Left renal cortex interstitium (tissue), 4 donors: ENCODE data around the gene BCCIP. TPM values are rescaled to one million over a fixed set of nuclear protein-coding genes. Genes with fewer than 3 reads are reported as not detected.

Experiments
- DNase-seq, 4 donors: peaks; one replicate each; pipeline ENCODE4 v3.0.0-alpha.2; 2013; ENCODE audit warnings: low read depth in 4 of 4, low spot score in 2 of 4, missing footprints in 1 of 4
- polyA plus RNA-seq, 4 donors: library from polyadenylated mRNA; unstranded; fragments of 120-200 nt; gene quantifications; one replicate each; pipeline ENCODE4 v1.2.1, GENCODE V29; 2013; ENCODE audit not compliant: insufficient read length in 4 of 4

Gene BCCIP
- polyA plus RNA-seq, 4 donors, result 89.6 to 100.0 (median 92.4) TPM

DNA sequence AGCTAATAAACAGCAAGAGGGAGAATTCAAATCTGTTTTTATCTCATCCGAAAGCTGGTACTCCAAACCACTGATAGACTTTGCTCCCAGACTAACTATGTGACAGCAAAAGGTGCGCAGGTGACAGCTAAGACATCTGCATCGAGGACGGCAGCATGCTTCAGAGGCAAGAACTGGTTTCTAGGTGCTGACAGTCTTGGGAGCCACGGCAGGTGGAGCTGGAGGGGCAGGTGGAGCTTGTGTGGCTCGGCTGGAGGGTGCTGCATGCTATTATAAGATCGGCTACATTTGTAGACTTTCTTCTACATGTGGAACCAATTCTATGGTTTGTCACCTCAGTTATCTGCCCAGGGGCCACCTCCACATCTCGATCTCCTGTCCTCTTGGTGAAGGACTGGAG is 25.9 kb upstream of the BCCIP start:
- no peak for DNase-seq

GRCh38 chr10:125797994-125798662 is 25.2 kb upstream of the BCCIP start:
- DNase-seq, result no peak

DNA sequence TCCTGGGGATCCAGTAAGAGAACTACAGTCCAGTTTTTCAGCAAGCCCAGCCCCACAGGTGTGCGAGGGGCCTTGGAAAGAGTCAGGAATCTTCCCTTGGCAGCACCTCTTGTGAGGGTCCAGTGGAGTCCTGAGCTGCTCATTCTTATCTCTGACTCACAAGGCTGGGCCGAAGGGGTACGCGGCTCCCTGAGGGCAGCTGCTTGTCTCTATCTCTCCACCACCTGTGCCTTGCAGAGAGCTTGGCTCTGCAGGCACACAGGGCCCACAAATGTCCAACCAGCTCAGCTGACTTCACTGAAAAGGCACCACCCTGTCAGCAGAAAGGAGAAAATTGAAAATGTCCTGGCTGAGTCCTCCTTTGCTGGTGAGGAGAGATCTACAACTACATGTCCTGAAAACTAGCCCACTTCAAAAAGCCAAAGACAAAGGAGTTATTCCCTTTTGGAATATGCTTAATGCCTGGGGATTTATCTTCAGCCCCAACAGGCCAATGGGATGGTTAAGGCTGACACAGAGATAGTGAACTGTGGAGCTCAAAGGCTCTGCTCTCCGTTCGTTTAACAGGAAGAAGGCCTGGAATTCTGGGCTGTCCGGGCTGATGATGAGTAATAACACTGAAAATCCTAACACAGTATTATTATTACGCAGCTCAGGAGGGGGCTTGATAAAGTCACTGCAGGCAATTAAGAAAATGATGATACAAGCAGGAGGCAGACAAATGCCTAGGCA is 23.7 kb upstream of the BCCIP start:
- no peak for DNase-seq

DNA sequence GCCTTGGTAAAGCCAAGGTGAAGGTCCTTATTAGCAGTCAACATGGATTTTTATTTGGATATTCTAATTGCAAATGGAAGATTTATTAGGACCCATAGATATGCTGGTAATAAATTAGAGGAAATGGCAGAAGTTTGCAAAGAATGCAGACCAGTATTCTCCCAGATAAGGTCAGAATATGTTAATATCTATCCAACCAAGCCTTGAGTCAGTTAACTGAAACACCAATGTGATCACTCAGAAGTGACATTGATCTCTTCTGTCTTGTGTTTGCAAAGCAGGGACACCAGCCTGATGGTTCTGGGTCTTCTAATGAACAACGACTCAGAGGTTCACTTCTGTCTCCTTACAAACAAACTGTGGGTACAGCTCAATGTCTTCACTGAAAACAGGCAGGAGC is 21.8 kb upstream of the BCCIP start:
- DNase-seq, result no peak

- no peak for DNase-seq
Measured at GRCh38 chr10:125802131-125802530, 21.2 kb upstream of the BCCIP start.

DNA sequence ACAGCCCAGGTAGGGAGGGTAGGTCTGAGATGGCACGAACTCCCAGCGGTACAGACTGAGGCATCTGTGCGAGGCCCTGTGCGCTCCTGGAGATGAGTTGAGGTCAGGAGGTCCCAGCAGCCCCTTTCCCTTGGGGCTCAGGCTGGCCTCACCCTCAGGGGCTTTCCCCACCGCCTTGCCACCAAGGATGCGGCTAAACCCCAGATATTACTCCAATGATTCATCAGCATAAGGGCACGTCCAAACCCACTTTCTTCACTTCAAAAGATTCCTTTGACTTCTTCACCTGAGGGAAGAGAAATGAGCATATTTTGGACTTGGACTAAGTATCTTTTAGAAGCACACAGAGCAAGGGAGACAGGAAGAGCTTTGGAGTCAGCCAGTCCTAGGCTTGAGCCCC is 20.6 kb upstream of the BCCIP start:
- DNase-seq, result no peak

GRCh38 chr10:125808047-125808446 is 15.3 kb upstream of the BCCIP start:
- DNase-seq, result no peak

DNA sequence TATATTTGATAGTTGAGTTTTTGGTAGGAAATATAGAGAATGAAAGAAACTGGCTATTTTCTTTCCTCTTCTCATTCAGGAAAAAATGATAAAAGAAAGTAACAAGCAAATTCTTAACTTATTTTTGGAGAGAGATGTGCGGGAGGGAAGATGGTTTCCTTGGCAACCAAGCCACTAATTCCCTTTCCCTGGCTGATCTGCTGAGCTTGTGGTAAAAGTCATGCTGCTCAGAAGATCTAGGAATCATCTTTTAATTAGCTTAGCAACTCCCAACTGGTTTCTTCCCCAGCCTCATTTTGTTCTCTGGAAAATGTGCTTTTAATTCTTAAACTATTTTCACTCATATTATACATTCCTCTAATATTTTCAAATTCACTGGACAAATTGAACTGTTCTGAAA is 12.1 kb upstream of the BCCIP start:
- no peak for DNase-seq

DNA sequence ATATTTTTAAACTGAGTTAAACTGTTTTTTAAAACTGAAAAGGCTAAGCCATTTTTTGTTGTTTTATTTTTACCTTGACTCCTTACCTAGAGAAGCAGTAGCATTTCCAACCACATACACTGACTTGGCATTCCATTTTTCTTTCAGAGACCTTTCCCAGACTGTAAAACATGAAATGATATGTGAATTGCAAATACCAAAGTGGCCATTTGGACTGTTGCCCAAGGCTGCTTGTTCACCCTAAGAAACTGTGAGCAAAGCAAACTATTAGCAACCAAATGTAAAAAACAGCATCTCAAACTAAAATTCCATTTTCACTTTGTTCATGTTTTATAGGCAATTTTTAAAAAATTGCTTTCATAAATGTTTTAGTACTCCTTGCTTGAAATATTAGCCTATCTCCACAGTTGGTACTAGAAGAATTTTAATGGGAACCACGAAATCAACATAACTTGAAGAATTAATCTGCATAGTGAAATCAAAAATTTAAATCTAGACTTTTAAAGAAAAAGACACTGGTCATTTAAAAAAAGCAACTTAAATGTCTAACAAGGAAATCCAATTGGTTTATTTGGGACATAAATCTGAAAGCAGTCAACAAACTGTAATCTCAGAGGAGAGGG is 11.1 kb upstream of the BCCIP start:
- DNase-seq, result no peak

DNA sequence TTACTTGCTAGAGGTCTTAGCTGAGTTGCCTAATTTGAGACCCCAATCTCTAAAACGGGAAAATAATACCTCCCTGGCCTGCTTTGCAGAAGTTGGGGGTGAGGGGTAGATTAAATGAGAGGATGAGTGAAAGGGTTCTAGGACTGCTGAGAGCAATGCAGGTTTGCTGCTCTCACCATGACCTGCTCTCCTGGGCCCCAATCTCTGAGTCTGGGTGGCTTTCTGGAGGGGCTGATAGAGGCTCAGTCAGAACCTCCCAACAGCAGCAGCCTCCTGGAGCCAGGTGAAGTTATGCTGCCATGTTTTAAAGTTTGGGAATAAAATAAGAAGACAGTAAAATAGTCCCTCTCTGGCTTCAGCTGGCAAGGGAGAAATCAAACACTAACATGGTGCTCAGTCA is 7.6 kb upstream of the BCCIP start:
- no peak for DNase-seq

GRCh38 chr10:125816548-125816947 is 6.8 kb upstream of the BCCIP start:
- DNase-seq, result no peak

GRCh38 chr10:125817337-125817946 is 5.9 kb upstream of the BCCIP start:
- DNase-seq, result no peak

GRCh38 chr10:125820701-125821100 is 2.6 kb upstream of the BCCIP start:
- DNase-seq, result no peak

DNA sequence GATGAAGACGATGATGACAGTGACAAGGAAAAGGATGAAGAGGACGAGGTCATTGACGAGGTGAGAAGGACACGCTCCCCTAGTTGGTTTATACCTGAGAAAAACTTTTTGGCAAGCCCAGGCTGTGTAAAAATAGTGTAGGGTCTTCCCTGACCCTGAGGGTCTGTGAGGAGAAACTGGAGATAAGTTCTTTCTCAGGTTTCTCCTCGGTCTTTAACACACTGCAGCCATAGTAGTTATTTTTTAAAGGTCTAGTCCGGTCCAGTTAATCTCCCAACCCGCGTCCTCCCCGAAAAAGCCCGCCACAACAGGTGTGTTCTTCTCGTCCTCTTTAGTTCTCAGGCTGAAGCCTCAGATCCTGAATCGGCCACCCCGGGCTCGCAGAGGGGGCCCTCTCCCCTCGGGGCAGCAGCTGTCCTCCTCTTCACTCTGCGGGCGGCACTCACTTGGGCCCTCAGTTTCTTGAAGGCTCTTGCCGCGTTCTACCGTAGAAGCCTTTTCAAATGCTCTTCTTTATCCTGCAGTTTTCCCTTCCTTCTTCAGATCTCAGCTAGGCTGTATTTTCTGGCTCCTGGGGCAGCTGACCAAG is 411 bp downstream of the BCCIP start:
- DNase-seq, result no peak

DNA sequence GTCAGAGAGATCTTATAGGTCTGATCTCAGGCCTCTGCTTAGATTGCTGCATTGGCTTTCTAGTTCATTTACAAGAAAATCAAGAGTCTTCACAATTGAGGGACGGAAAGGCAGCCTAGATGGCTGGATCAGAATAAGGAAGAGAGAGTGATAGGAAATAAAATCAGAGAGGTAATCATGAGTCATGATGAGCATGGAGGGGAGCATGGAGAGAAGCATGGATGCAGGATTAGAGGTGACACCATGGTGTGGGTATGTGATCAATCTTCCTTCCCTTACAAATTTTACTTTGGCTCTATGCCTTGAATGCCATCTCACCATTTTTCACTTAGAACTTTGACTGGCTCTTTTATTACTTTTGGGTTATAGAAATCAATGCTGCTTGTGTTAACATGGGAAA is 1.4 kb downstream of the BCCIP start:
- no peak for DNase-seq

- no peak for DNase-seq
Measured at GRCh38 chr10:125827133-125827532, 3.8 kb downstream of the BCCIP start.

DNA sequence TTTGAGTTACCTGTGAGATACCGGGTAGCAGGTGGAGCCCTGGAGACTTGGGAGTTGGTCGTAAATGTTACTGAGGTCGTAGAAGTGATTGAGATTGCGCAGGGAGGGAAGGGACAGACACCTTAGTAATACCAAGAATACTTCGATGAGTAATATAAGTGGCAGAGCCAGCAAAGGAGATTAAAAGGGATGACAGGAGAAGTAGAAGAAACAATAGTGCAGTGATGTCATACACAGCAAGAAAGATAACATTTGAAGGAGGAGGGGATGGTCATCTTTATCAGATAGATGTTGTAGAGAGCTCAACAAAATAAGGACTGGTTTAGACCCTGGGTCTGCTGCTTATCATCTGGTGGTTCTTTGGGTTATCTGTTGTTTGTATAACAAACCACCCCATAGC is 5.0 kb downstream of the BCCIP start:
- DNase-seq, result no peak

DNA sequence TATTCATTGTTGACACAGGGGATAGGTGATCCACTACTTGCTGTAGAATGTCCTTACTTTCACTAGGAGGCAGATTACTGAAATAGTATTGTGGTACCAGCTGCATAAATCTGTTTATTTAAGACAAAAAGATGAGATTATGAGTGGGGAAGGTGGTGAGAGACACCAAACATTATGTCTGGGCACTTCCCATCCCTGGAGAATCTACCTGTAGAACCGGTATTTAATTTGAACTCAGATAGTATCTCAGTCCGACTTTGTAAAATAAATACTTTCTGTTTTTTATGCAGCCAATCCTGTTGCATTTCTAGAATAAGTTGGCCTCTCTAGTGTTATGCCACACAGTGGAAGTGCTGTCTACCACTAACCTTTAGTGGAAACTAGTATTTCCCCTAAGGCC is 13.4 kb downstream of the BCCIP start:
- no peak for DNase-seq

DNA sequence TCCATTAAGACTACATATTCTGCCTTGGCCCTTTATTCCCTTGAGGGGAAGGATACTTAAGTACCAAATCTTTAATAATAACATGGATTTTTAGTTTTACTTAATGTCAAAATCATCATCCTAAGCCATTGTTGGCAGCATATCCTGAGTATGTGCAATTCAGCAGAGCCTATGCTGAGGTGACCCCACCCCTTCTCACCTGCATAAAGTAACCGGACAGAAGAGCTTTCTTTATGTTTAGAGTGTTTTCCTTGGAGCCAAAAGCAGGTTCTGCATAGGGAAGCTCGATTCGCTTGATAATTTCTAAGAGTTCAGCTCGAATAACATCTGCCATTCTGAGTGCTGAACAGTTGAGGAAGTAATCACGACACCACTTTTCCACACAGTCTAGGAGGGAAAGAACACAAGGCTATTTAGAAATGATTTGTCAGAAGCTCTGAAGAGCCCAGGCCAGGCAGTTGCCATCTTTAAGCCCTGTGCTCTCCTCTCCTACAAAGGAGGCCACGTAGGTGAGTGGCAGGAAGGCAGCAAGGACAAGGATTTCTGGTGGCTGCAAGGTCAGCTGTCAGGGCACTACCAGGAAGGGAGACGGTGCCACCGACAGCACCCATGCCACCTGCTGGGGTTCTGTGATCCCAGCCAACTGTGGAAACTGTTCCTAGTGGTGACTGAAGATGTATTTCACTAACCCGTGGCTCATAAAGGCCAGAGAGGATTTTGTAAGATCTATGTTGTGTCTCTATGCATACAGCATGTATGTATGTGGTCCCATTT is 15.6 kb downstream of the BCCIP start:
- DNase-seq, result no peak

GRCh38 chr10:125840406-125840805 is 17.1 kb downstream of the BCCIP start:
- DNase-seq, result no peak
